IMR-90 (cell line): ENCODE measurements around the gene ATP11A. TPM values are rescaled to one million over a fixed set of nuclear protein-coding genes. Genes with fewer than 3 reads are reported as not detected.

Experiments
- ATAC-seq: fragments of 200-7000 bp; cut with Tn5 transposase; 2 replicates; pipeline ENCODE4 v1.9.1; 2020; ENCODE audit warnings: low read depth, mild to moderate bottlenecking, moderate library complexity
- BruUV-seq: library from RNA; stranded (reverse); fragments of 400-500 nt; replicated peaks from 2 replicates; lab custom pipeline; 2021; lab: Mats Ljungman, UMichigan
- CTCF ChIA-PET: fragments of 300-600 bp; formaldehyde crosslinking; extraction: SDS; loops from one replicate; lab custom pipeline; 2021; ENCODE audit warnings: antibody characterized with exemption; lab: Yijun Ruan, JAX
- POLR2A ChIA-PET: fragments of 300-600 bp; sonication (Branson Sonifier 250); formaldehyde crosslinking; loops from one replicate; lab custom pipeline; 2022; ENCODE audit warnings: antibody characterized with exemption; ENCODE audit not compliant: unreplicated experiment; lab: Charles Lee
- DNase-seq: peaks from one replicate; pipeline ENCODE4 v3.0.0; 2013
- H2AFZ ChIP-seq: replicated peaks from 2 replicates; pipeline ENCODE3; 2013; ENCODE audit warnings: low read length, mild to moderate bottlenecking; ENCODE audit not compliant: poor library complexity
- H2AK5ac ChIP-seq: 2 replicates; pipeline ENCODE4 v1.6.1; 2013; ENCODE audit warnings: low read depth, low read length, inconsistent platforms
- H2AK9ac ChIP-seq: replicated peaks from 2 replicates; pipeline ENCODE3; 2013; ENCODE audit warnings: mild to moderate bottlenecking, low read depth, low read length, moderate library complexity; ENCODE audit not compliant: poor library complexity
- H2BK120ac ChIP-seq: 2 replicates; pipeline ENCODE4 v1.6.1; 2013; ENCODE audit warnings: low read depth, low read length, inconsistent platforms
- H2BK15ac ChIP-seq: 3 replicates; pipeline ENCODE4 v1.6.1; 2013; ENCODE audit warnings: low read depth, low read length, inconsistent platforms
- H2BK20ac ChIP-seq: 2 replicates; pipeline ENCODE4 v1.6.1; 2013; ENCODE audit warnings: low read depth, mild to moderate bottlenecking, inconsistent platforms, low read length, moderate library complexity
- H2BK5ac ChIP-seq: 2 replicates; pipeline ENCODE4 v1.6.1; 2013; ENCODE audit warnings: mild to moderate bottlenecking, low read depth, low read length, inconsistent platforms; ENCODE audit not compliant: poor library complexity, severe bottlenecking
- H3K14ac ChIP-seq: replicated peaks from 2 replicates; pipeline ENCODE4 v1.6.1; 2013; ENCODE audit warnings: low read depth, low read length, inconsistent platforms
- H3K18ac ChIP-seq: 2 replicates; pipeline ENCODE4 v1.6.1; 2013; ENCODE audit warnings: low read depth, low read length, control low read depth
- H3K23ac ChIP-seq: 2 replicates; pipeline ENCODE4 v1.6.1; 2013; ENCODE audit warnings: low read depth, low read length, inconsistent platforms
- H3K27ac ChIP-seq: 2 replicates; pipeline ENCODE4 v1.5.1; 2013; ENCODE audit warnings: mild to moderate bottlenecking, control low read depth, low read length; ENCODE audit not compliant: insufficient read depth
- H3K27me3 ChIP-seq: 2 replicates; pipeline ENCODE4 v1.6.1; 2013; ENCODE audit warnings: low read length; ENCODE audit not compliant: control insufficient read depth, insufficient read depth
- H3K36me3 ChIP-seq: 2 replicates; pipeline ENCODE4 v1.6.1; 2013; ENCODE audit warnings: low read length, mixed read lengths; ENCODE audit not compliant: control insufficient read depth, insufficient read depth
- H3K4ac ChIP-seq: 2 replicates; pipeline ENCODE4 v1.6.1; 2013; ENCODE audit warnings: low read depth, low read length, inconsistent platforms
- H3K4me1 ChIP-seq: 2 replicates; pipeline ENCODE4 v1.6.1; 2013; ENCODE audit warnings: low read length, mixed read lengths; ENCODE audit not compliant: control insufficient read depth, insufficient read depth
- H3K4me2 ChIP-seq: 2 replicates; pipeline ENCODE4 v1.6.1; 2013; ENCODE audit warnings: low read depth, mild to moderate bottlenecking, control low read depth, low read length, moderate library complexity
- H3K4me3 ChIP-seq: 2 replicates; pipeline ENCODE4 v1.5.1; 2013; ENCODE audit warnings: low read depth, mild to moderate bottlenecking, control low read depth, low read length, moderate library complexity; ENCODE audit not compliant: insufficient read depth
- H3K56ac ChIP-seq: 2 replicates; pipeline ENCODE4 v1.6.1; 2013; ENCODE audit warnings: low read length, inconsistent platforms; ENCODE audit not compliant: insufficient read depth; ENCODE audit errors: extremely low read depth
- H3K79me1 ChIP-seq, 2 experiments: 2 replicates each; pipeline ENCODE4 v1.6.1; 2013; ENCODE audit warnings: low read length in 2 of 2, inconsistent platforms in 1 of 2, low read depth in 1 of 2
- H3K9ac ChIP-seq: 2 replicates; pipeline ENCODE4 v1.6.1; 2013; ENCODE audit warnings: low read depth, low read length, control low read depth
- H3K9me1 ChIP-seq: 2 replicates; pipeline ENCODE4 v1.6.1; 2013; ENCODE audit warnings: low read length, inconsistent platforms; ENCODE audit not compliant: insufficient read depth
- H3K9me3 ChIP-seq: 2 replicates; pipeline ENCODE4 v1.6.1; 2013; ENCODE audit warnings: low read length; ENCODE audit not compliant: control insufficient read depth, insufficient read depth
- H4K20me1 ChIP-seq: 2 replicates; pipeline ENCODE4 v1.6.1; 2013; ENCODE audit warnings: low read length, inconsistent platforms; ENCODE audit not compliant: insufficient read depth
- H4K5ac ChIP-seq: 2 replicates; pipeline ENCODE4 v1.6.1; 2013; ENCODE audit warnings: mild to moderate bottlenecking, low read depth, low read length, control low read depth
- H4K8ac ChIP-seq, 2 experiments: 2 replicates each; pipeline ENCODE4 v1.6.1; 2013; ENCODE audit warnings: low read depth in 2 of 2, low read length in 2 of 2, control low read depth in 1 of 2, inconsistent platforms in 1 of 2
- H4K91ac ChIP-seq: 2 replicates; pipeline ENCODE4 v1.6.1; 2013; ENCODE audit warnings: low read depth, low read length, inconsistent platforms; ENCODE audit not compliant: insufficient read depth
- BHLHE40 ChIP-seq: fragments of 150-350 bp; IDR thresholded peaks from 2 replicates; pipeline ENCODE4 v1.6.1; 2016; ENCODE audit warnings: mild to moderate bottlenecking, low read depth, low read length
- CHD1 ChIP-seq: IDR thresholded peaks from 2 replicates; pipeline ENCODE4 v1.6.1; 2012; ENCODE audit warnings: low read depth, low read length, improper control_type of control experiment
- FOS ChIP-seq: fragments of 150-350 bp; IDR thresholded peaks from 2 replicates; pipeline ENCODE4 v1.6.1; 2016; ENCODE audit warnings: low read depth, low read length
- MAFK ChIP-seq: IDR thresholded peaks from 2 replicates; pipeline ENCODE4 v1.6.1; 2012; ENCODE audit warnings: low read depth, low read length, improper control_type of control experiment
- MAZ ChIP-seq: IDR thresholded peaks from 2 replicates; pipeline ENCODE4 v1.6.1; 2012; ENCODE audit warnings: low read depth, mild to moderate bottlenecking, low read length, improper control_type of control experiment, moderate library complexity, borderline replicate concordance
- MXI1 ChIP-seq: IDR thresholded peaks from 2 replicates; pipeline ENCODE4 v1.6.1; 2012; ENCODE audit warnings: low read depth, mild to moderate bottlenecking, low read length, moderate library complexity, borderline replicate concordance
- NFE2L2 ChIP-seq: fragments of 150-350 bp; IDR thresholded peaks from 2 replicates; pipeline ENCODE4 v1.6.1; 2016; ENCODE audit warnings: low read depth, mild to moderate bottlenecking, low read length
- POLR2A ChIP-seq: IDR thresholded peaks from 2 replicates; pipeline ENCODE4 v1.6.1; 2012; ENCODE audit warnings: mild to moderate bottlenecking, low read depth, low read length
- RAD21 ChIP-seq: IDR thresholded peaks from 2 replicates; pipeline ENCODE4 v1.6.1; 2012; ENCODE audit warnings: low read length, improper control_type of control experiment
- RCOR1 ChIP-seq: IDR thresholded peaks from 2 replicates; pipeline ENCODE4 v1.6.1; 2012; ENCODE audit warnings: mild to moderate bottlenecking, low read length, improper control_type of control experiment; ENCODE audit not compliant: insufficient replicate concordance
- RFX5 ChIP-seq: IDR thresholded peaks from 2 replicates; pipeline ENCODE4 v1.8.0; 2012; ENCODE audit warnings: low read depth, mild to moderate bottlenecking, low read length, moderate library complexity
- SMC3 ChIP-seq: fragments of 150-350 bp; IDR thresholded peaks from 2 replicates; pipeline ENCODE4 v1.6.1; 2016; ENCODE audit warnings: low read depth, mild to moderate bottlenecking, antibody characterized with exemption, low read length, moderate library complexity
- WGBS, 2 experiments: methylation state at CpG; one replicate each; pipeline versions ENCODE4 v1.1.5 to v1.1.7; 2013; ENCODE audit warnings: missing lambda C conversion rate in 2 of 2; ENCODE audit not compliant: insufficient read length in 1 of 2; ENCODE audit errors: extremely low coverage in 2 of 2; 5-methylcytosine and 5-hydroxymethylcytosine counted together
- dilution Hi-C: fragments of 300-500 bp; cut with HindIII; formaldehyde crosslinking; loops from one replicate; pipeline ENCODE4 v1.14.3; 2018; ENCODE audit warnings: low sequenced_read_pairs; ENCODE audit not compliant: unreplicated experiment
- in situ Hi-C: fragments of 300-500 bp; cut with MboI; formaldehyde crosslinking; loops from 3 replicates; pipeline ENCODE4 v1.14.3; 2019; ENCODE audit warnings: low sequenced_read_pairs, inconsistent platforms, mixed read lengths
- intact Hi-C: fragments of 100-400 bp; cut with micrococcal nuclease; formaldehyde crosslinking; loops from 2 replicates; pipeline ENCODE4 v1.10.0; 2022
- polyA plus RNA-seq, 3 experiments: library from polyadenylated mRNA; depleted of rRNA; stranded (reverse); fragments of >200 nt; gene quantifications; 2 replicates each; pipeline ENCODE4 v1.2.3, GENCODE V29; 2012; ENCODE audit warnings: low replicate concordance in 1 of 3
- total RNA-seq: library from RNA; depleted of rRNA; stranded (reverse); fragments of >200 nt; gene quantifications from 2 replicates; pipeline ENCODE4 v1.2.3, GENCODE V29; 2012
- TF ChIP-seq, protein P1 (sequence below): fragments of 150-350 bp; IDR thresholded peaks from 2 replicates; pipeline ENCODE4 v1.6.1; 2017; ENCODE audit warnings: mild to moderate bottlenecking, antibody characterized with exemption, low read length, low read depth
- TF ChIP-seq, protein P2 (sequence below): conservative IDR thresholded peaks from 2 replicates; pipeline ENCODE4 v1.5.1; 2012; ENCODE audit warnings: mild to moderate bottlenecking, low read depth, low read length, improper control_type of control experiment
- TF ChIP-seq, protein P3 (sequence below): fragments of 150-350 bp; IDR thresholded peaks from 2 replicates; pipeline ENCODE4 v1.6.1; 2016; ENCODE audit warnings: low read depth, mild to moderate bottlenecking, low read length, moderate library complexity, borderline replicate concordance

ATP11A gene
- total and polyA plus RNA-seq, 2 of the 4 experiments (the other 2 are of a cell fraction), result 8.4 to 12.0 TPM

DNA sequence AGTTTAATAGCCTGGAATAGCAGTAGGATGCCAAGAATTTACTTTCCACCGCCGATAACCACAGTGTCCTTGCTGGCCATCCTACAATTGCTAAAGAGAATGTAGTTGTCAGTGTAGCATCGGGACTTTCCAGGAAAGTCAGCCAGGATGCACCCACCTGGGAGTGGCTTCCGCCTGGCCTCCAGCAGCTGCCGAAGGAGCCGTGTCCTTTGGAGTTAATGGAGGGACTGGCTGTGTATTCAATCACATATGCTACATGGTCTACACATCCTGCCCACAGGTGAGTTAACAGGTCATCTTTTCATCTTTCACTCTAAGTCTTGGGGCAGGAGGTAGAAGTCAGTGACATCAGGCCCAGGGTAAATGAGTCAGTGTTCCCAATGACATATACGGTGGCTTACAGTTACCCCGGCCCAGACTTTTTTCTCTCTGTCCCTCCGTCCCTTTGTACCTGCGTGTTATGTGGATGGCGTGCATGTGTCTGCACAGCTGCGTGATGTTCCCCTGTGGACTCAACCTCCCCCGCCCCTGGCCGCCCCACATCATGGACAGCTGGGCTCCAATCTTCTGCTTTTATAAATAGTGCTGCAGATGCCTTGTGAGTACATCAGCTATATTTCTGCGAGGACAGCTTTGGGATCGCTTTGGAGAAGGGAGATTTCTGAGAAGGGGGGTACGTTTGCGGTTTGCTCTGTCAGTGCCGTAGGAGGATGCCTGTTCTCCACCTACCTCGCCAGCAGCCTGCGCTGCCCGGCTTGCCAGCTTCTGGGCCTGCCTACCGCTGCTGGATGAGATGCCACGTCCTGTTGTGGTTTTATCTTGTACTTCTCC, 63.1 kb downstream of the ATP11A start:
- Histone ChIP-seq H3K56ac (no peak overlapping the region), H4K91ac (no peak overlapping the region), H3K14ac (no peak overlapping the region), H4K5ac (no peak overlapping the region), H3K9me3 (no peaks in the 10 kb centered on the region), H3K4ac (no peak overlapping the region), H4K8ac (no peak overlapping the region), H3K4me2 (no peak overlapping the region), H3K9ac (no peak overlapping the region), H2AK9ac (no peak overlapping the region), H2AFZ (no peak overlapping the region), H2AK5ac (no peak overlapping the region), H2BK5ac (no peak overlapping the region), H4K20me1 (peaks cover 14% of the 10 kb centered on the region), H2BK20ac (no peak overlapping the region), H3K27me3 (no peaks in the 10 kb centered on the region), H3K4me3 (no peak overlapping the region), H3K9me1 (no peaks in the 10 kb centered on the region; the same call in 1 of the 2 replicates), H2BK15ac (no peak overlapping the region), H3K4me1 (peaks cover 2% of the 10 kb centered on the region; the same call in 1 of the 2 replicates), H3K18ac (no peak overlapping the region), H3K23ac (no peak overlapping the region), H3K27ac (no peak overlapping the region), H3K79me1 (peaks cover 4 to 11% of the 10 kb centered on the region in 2 experiments; a peak in 3 of 4 replicates), H3K36me3 (no peaks in the 10 kb centered on the region; the same call in none of the 2 replicates), H2BK120ac (no peak overlapping the region)
- ATAC-seq (no peak), DNase-seq (no peak)
- 88% methylated on average over 6 of the region's 24 CpGs; no CpG with 5 or more reads in 1 of the 2 experiments for WGBS, 2 experiments
- dilution Hi-C loops (no loop called here), intact Hi-C loops (no loop called here), in situ Hi-C loops (no loop called here)
- POLR2A ChIA-PET, result no interaction called here
- BruUV-seq, result no TSS peak
- CTCF ChIA-PET, result no interaction called here
- TF ChIP-seq CHD1 (no peak), MAZ (no peak), POLR2A (no peak), MXI1 (no peak), MAFK (no peak), RFX5 (no peak), NFE2L2 (no peak), FOS (no peak), BHLHE40 (no peak), RCOR1 (no peak), RAD21 (no peak), SMC3 (no peak)
- TF ChIP-seq, protein P1, sequence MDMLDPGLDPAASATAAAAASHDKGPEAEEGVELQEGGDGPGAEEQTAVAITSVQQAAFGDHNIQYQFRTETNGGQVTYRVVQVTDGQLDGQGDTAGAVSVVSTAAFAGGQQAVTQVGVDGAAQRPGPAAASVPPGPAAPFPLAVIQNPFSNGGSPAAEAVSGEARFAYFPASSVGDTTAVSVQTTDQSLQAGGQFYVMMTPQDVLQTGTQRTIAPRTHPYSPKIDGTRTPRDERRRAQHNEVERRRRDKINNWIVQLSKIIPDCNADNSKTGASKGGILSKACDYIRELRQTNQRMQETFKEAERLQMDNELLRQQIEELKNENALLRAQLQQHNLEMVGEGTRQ, result no peak
- TF ChIP-seq, protein P2, sequence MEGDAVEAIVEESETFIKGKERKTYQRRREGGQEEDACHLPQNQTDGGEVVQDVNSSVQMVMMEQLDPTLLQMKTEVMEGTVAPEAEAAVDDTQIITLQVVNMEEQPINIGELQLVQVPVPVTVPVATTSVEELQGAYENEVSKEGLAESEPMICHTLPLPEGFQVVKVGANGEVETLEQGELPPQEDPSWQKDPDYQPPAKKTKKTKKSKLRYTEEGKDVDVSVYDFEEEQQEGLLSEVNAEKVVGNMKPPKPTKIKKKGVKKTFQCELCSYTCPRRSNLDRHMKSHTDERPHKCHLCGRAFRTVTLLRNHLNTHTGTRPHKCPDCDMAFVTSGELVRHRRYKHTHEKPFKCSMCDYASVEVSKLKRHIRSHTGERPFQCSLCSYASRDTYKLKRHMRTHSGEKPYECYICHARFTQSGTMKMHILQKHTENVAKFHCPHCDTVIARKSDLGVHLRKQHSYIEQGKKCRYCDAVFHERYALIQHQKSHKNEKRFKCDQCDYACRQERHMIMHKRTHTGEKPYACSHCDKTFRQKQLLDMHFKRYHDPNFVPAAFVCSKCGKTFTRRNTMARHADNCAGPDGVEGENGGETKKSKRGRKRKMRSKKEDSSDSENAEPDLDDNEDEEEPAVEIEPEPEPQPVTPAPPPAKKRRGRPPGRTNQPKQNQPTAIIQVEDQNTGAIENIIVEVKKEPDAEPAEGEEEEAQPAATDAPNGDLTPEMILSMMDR, result no peak
- TF ChIP-seq, protein P3, sequence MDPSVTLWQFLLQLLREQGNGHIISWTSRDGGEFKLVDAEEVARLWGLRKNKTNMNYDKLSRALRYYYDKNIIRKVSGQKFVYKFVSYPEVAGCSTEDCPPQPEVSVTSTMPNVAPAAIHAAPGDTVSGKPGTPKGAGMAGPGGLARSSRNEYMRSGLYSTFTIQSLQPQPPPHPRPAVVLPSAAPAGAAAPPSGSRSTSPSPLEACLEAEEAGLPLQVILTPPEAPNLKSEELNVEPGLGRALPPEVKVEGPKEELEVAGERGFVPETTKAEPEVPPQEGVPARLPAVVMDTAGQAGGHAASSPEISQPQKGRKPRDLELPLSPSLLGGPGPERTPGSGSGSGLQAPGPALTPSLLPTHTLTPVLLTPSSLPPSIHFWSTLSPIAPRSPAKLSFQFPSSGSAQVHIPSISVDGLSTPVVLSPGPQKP, result no peak
